ENCODE data around the gene WDR64.

The WDR64 gene

GRCh38 chr1:241836941-241837340 lies 184.9 kb downstream of the WDR64 start:
- no peak for DNase-seq (ENCODE audit: low spot score)

GRCh38 chr1:241837416-241837815 lies 185.3 kb downstream of the WDR64 start:
- no peak for DNase-seq (ENCODE audit: low spot score)

- DNase-seq (ENCODE audit: low spot score) = no peak
These were observed 185.8 kb downstream of the WDR64 start for GRCh38 chr1:241837901-241838300.

- DNase-seq (ENCODE audit: low spot score) = no peak
These were observed 186.8 kb downstream of the WDR64 start for GRCh38 chr1:241838897-241839296.

- no peak for DNase-seq (ENCODE audit: low spot score)
These were observed 187.4 kb downstream of the WDR64 start for GRCh38 chr1:241839369-241839979.

GRCh38 chr1:241840164-241840563 lies 188.1 kb downstream of the WDR64 start:
- DNase-seq (ENCODE audit: low spot score) = no peak

GRCh38 chr1:241841691-241842090 lies 189.6 kb downstream of the WDR64 start:
- no peak for DNase-seq (ENCODE audit: low spot score)

- no peak for DNase-seq (ENCODE audit: low spot score)
These were observed 190.5 kb downstream of the WDR64 start for GRCh38 chr1:241842565-241842964.

GRCh38 chr1:241844593-241844992 lies 192.5 kb downstream of the WDR64 start:
- no peak for DNase-seq (ENCODE audit: low spot score)

GRCh38 chr1:241846375-241846774 lies 194.3 kb downstream of the WDR64 start:
- no peak for DNase-seq (ENCODE audit: low spot score)

GRCh38 chr1:241846862-241847539 lies 194.9 kb downstream of the WDR64 start:
- DNase-seq (ENCODE audit: low spot score) = no peak

- no peak for DNase-seq (ENCODE audit: low spot score)
These were observed 195.4 kb downstream of the WDR64 start for GRCh38 chr1:241847540-241847795.

GRCh38 chr1:241847796-241848685 lies 196.0 kb downstream of the WDR64 start, which contains the start of gene EXO1:
Gene EXO1, plus strand, starts transcription at chr1:241848204. Its CDS starts 2,222 bp downstream, at chr1:241850426.
- peak; percentile 91 for DNase-seq (ENCODE audit: low spot score)

GRCh38 chr1:241848686-241849344 lies 196.7 kb downstream of the WDR64 start:
- no peak for DNase-seq (ENCODE audit: low spot score)

- no peak for DNase-seq (ENCODE audit: low spot score)
These were observed 197.2 kb downstream of the WDR64 start for GRCh38 chr1:241849345-241849695.

Data from SK-N-DZ (cell line).